ENCODE results near the gene PPT1. TPM values are rescaled to one million over a fixed set of nuclear protein-coding genes. Genes with fewer than 3 reads are reported as not detected.

The PPT1 gene
- 53.3 and 101 TPM in 2 replicates for total RNA-seq

GRCh38 chr1:40096977-40097782, at the start of gene PPT1:
PPT1 (minus strand) TSS chr1:40097252; CDS start chr1:40097238, 14 bp downstream.
- peak; percentile 71 for DNase-seq

DNA sequence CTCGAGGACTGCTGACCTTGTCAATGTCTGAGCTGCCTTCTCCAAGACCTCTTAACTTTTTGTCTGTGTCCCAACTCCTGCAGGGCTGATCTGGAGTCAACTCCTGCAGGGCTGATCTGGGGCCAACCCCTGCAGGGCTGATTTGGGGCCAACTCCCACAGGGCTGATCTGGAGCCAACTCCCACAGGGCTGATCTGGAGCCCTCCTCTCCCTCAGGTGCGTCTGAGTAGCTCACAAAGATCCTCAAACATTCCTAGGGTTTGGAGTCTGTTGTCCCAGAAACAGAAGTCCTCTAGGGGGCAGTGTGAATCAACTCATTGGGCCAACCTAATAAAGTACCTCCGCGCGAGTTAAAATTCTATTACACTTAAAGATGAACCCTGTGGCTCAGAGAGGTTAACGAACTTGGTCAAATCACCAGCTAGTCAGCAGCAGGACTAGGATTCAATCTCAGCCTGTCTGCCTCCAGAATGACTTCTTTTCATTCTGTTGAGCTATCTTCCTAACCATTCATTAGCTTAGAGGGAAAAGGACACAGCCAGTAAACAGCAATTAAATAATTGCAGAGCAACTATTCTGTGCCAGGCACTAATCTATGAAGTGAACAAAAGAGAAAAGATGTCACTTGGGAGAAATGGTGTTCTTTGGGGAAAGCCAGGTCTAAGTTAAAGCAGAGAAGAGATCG, 47.0 kb upstream of the PPT1 start:
- DNase-seq = peak; percentile 80

DNA sequence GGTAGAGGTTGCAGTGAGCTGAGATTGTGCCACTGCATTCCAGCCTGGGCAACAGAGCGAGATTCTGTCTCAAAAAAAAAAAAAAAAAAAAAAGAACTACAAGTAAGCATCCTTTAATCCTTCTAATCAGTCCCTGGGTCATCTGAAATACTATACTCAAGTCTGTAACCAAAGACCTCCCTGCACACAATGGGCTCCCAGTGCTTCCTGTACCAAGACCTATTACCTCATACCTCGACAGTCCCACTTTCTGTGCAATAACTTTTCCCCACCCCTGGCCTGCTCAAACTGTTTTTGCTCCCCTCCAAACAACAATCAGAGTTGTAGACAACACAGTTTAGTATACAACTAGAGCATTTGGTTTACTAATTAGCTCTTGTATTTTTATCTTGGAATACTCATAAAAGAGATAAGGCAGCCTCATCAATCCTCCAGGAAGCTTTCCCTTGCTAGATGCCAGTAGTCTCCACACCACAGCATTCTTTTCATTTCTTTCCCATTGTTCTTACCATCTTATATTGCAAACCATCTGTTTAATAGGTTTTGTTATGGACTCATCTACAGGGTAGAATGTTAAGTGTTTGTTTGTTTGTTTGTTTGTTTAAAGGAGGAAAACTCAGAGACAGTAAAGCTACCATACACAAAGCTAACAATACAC, 45.0 kb upstream of the PPT1 start:
- no peak for DNase-seq

GRCh38 chr1:40140211-40140973, 43.3 kb upstream of the PPT1 start:
- no peak for DNase-seq

GRCh38 chr1:40133839-40134238, 36.8 kb upstream of the PPT1 start:
- DNase-seq = no peak

- DNase-seq = no peak
These were observed 36.2 kb upstream of the PPT1 start for GRCh38 chr1:40133312-40133665.

- peak; percentile 26 for DNase-seq
These were observed 35.6 kb upstream of the PPT1 start for GRCh38 chr1:40132383-40133311.

GRCh38 chr1:40130892-40131291, 33.8 kb upstream of the PPT1 start:
- peak; percentile 71 for DNase-seq

- DNase-seq = peak; percentile 27
These were observed 25.8 kb upstream of the PPT1 start for GRCh38 chr1:40122855-40123254.

GRCh38 chr1:40120128-40120527, 23.1 kb upstream of the PPT1 start:
- no peak for DNase-seq

DNA sequence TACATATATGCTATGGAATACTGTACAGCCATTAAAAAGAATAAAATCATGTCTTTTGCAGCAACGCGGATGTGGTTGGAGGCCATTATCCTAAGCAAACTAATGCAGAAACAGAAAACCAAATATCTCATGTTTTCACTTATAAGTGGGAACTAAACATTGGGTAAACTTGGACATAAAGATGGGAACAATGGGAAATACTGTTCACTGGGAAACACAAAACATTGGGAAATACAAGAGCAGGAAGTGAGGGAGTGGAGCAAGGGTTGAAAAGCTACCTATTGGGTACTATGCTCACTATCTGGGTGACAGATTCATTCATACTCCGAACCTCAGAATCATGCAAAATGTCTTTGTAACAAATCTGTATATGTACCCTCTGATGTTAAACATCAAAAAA, 17.3 kb upstream of the PPT1 start:
- no peak for DNase-seq

DNA sequence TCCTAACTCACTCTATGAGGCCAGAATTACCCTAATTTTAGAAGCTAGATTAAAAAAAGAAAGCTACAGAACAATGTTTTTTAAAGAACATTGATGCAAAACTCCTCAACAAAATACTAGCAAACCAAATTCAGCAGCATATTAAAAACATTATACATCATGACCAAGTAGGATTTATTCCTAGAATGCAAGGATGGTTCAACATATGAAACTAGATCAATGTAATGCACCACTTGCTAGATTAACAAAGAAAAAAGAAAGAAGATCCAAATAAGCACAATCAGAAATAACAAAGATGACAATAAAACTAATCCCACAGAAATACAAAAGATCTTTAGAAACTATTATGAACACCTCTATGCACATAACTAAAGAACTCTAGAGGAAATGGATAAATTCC, 13.3 kb upstream of the PPT1 start:
- DNase-seq = no peak

- no peak for DNase-seq
These were observed 10.4 kb upstream of the PPT1 start for GRCh38 chr1:40107290-40107959.

- DNase-seq = no peak
These were observed 8.0 kb upstream of the PPT1 start for GRCh38 chr1:40105028-40105427.

DNA sequence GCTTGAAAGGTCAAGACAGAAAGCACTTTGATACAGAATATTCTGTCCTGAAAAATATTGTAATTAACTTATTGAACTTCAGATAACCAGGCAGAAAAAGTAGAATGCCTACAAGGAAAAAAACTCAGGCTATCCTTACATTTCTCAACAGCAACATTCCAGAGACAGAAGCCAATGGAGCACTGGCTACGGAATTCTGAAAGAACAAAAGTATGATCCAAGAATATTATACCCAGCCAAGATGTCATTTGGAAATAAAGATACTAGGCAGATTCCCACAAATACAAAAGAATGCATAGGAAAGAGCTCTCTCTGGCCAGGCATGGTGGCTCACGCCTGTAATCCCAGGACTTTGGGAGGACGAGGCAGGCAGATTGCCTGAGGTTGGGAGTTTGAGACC, 5.8 kb upstream of the PPT1 start:
- no peak for DNase-seq

- no peak for DNase-seq
These were observed 5.0 kb upstream of the PPT1 start for GRCh38 chr1:40102038-40102437.

DNA sequence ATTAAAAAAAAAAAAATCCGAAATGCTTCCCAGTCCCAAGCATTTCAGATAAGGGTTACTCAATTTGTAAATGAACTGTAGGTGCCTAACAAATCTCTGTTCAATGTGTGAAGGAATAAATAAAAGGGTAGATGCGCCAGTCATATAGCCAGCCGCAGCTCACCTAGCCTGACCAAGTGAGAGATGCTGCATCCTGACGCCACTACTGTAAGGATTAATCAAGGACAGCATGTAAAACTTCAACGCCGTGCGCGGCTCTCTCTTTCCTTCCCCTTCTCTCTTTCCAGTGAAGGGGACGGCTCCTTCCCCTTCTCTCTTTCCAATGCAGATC, 441 bp downstream of the PPT1 start:
- DNase-seq = no peak

- DNase-seq = no peak
These were observed 1.2 kb downstream of the PPT1 start for GRCh38 chr1:40095806-40096205.

- DNase-seq = no peak
These were observed 2.5 kb downstream of the PPT1 start for GRCh38 chr1:40094466-40095110.

- DNase-seq = no peak
These were observed 4.1 kb downstream of the PPT1 start for GRCh38 chr1:40092706-40093639.

Data from dermis blood vessel endothelial cell (primary cell).